22Rv1 (cell line): Measurements from ENCODE around the gene BMP4.

ENCODE experiments used
- ZFX ChIP-seq: fragments of 450-650 bp; IDR thresholded peaks from 2 replicates; pipeline ENCODE4 v1.6.1; 2017; ENCODE audit warnings: antibody characterized with exemption, borderline replicate concordance
- TF ChIP-seq, protein P1 (sequence below): fragments of 450-650 bp; IDR thresholded peaks from 2 replicates; pipeline ENCODE4 v1.5.1; 2017; ENCODE audit warnings: mild to moderate bottlenecking

DNA sequence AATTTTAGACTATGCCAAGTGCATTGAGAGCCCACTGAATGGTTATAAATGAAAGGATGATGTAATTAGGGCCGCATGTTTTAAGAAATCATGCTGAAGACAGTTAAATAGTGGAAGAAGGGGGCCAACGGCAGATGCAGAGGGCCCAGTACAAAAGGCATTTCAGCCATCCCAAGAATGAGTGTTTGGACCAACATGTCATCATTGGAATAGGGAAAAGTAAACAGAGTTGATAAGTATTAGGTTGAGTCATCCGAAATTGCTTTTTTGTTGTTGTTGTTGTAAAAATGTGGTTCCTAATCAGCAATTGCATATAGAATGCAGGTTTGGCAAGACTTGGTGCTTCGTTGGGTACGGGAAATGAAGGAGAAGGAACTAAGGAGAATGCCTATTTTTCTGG is 29.5 kb downstream of the BMP4 start:
- TF ChIP-seq, protein P1, sequence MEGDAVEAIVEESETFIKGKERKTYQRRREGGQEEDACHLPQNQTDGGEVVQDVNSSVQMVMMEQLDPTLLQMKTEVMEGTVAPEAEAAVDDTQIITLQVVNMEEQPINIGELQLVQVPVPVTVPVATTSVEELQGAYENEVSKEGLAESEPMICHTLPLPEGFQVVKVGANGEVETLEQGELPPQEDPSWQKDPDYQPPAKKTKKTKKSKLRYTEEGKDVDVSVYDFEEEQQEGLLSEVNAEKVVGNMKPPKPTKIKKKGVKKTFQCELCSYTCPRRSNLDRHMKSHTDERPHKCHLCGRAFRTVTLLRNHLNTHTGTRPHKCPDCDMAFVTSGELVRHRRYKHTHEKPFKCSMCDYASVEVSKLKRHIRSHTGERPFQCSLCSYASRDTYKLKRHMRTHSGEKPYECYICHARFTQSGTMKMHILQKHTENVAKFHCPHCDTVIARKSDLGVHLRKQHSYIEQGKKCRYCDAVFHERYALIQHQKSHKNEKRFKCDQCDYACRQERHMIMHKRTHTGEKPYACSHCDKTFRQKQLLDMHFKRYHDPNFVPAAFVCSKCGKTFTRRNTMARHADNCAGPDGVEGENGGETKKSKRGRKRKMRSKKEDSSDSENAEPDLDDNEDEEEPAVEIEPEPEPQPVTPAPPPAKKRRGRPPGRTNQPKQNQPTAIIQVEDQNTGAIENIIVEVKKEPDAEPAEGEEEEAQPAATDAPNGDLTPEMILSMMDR, result no peak
- TF ChIP-seq ZFX, result no peak
